K562 (cell line): ENCODE data around the gene GCDH. TPM values are rescaled to one million over a fixed set of nuclear protein-coding genes. Genes with fewer than 3 reads are reported as not detected.

Experiments
- BACH1 ChIP-seq: fragments of 200-800 bp; sonication (Bioruptor generic); IDR thresholded peaks from 2 replicates; pipeline ENCODE4 v1.6.1; 2016; ENCODE audit warnings: missing genetic modification characterization, missing compliant biosample characterization
- CC2D1A ChIP-seq: fragments of 450-650 bp; IDR thresholded peaks from 2 replicates; pipeline ENCODE4 v1.6.1; 2017; ENCODE audit warnings: mild to moderate bottlenecking
- DIDO1 ChIP-seq: fragments of 450-650 bp; IDR thresholded peaks from 2 replicates; pipeline ENCODE4 v1.6.1; 2016; ENCODE audit warnings: low read depth, missing biosample characterization, missing genetic modification characterization
- ETS2 ChIP-seq: IDR thresholded peaks from 2 replicates; pipeline ENCODE4 v1.6.1; 2016; ENCODE audit warnings: borderline replicate concordance, missing genetic modification characterization, mild to moderate bottlenecking, moderate library complexity, missing compliant biosample characterization; ENCODE audit not compliant: poor library complexity, severe bottlenecking
- GATA2 ChIP-seq: sonication (generic); formaldehyde crosslinking; IDR thresholded peaks from 2 replicates; pipeline ENCODE4 v1.4.0; 2020; ENCODE audit warnings: mild to moderate bottlenecking, missing genetic modification reagents
- GTF2A2 ChIP-seq: IDR thresholded peaks from 2 replicates; pipeline ENCODE4 v1.6.1; 2016; ENCODE audit warnings: mild to moderate bottlenecking, missing genetic modification characterization, missing compliant biosample characterization
- MBD2 ChIP-seq: sonication (generic); IDR thresholded peaks from 2 replicates; pipeline ENCODE4 v1.6.1; 2016; ENCODE audit warnings: low read depth, borderline replicate concordance
- NFE2L1 ChIP-seq: fragments of 450-650 bp; IDR thresholded peaks from 2 replicates; pipeline ENCODE4 v1.6.1; 2016; ENCODE audit warnings: missing genetic modification characterization, low read depth, mild to moderate bottlenecking, missing compliant biosample characterization, moderate library complexity, borderline replicate concordance
- NFIC ChIP-seq: fragments of 450-650 bp; IDR thresholded peaks from 2 replicates; pipeline ENCODE4 v1.6.1; 2017; ENCODE audit warnings: mild to moderate bottlenecking, inconsistent platforms
- RCOR1 ChIP-seq, 2 experiments: IDR thresholded peaks; 2 replicates each; pipeline ENCODE4 v1.6.1; 2012; ENCODE audit warnings: low read depth in 2 of 2, low read length in 2 of 2, borderline replicate concordance in 1 of 2, improper control_type of control experiment in 1 of 2
- RFX1 ChIP-seq: fragments of 450-650 bp; IDR thresholded peaks from 2 replicates; pipeline ENCODE4 v1.6.1; 2016; ENCODE audit warnings: mild to moderate bottlenecking, moderate library complexity
- ZBED1 ChIP-seq: IDR thresholded peaks from 2 replicates; pipeline ENCODE4 v1.6.1; 2014
- ZBTB1 ChIP-seq: sonication (generic); formaldehyde crosslinking; IDR thresholded peaks from 2 replicates; pipeline ENCODE4 v1.8.1; 2023; ENCODE audit warnings: missing genetic modification reagents, low read depth, mild to moderate bottlenecking, borderline replicate concordance
- polyA plus RNA-seq, 8 experiments: library from polyadenylated mRNA; depleted of rRNA in 4 of 8; stranded (reverse) in 5 of 8; unstranded in 3 of 8; fragments of >200 nt; fragmentation: Nextera tagmentation in 2 of 8; fragmentation: Illumina TruSeq in 1 of 8; extraction: Ambion mirVana in 2 of 8; extraction: Trizol in 1 of 8; gene quantifications; 2 replicates each; pipeline versions ENCODE4 v1.2.1 to v1.2.3, GENCODE V29; 2011 to 2014; ENCODE audit warnings: inconsistent platforms in 1 of 8, missing spikeins in 1 of 8
- total RNA-seq, 7 experiments: library from RNA; depleted of rRNA in 6 of 7; stranded (reverse); fragments of >200 nt in 6 of 7; fragmentation: Illumina TruSeq in 2 of 7; extraction: Trizol in 2 of 7; gene quantifications; 2 replicates each; pipeline versions ENCODE4 v1.2.1 to v1.2.3, GENCODE V29; 2011 to 2021; ENCODE audit warnings: low replicate concordance in 1 of 7
- TF ChIP-seq, protein P1 (sequence below): sonication (generic); formaldehyde crosslinking; IDR thresholded peaks from 2 replicates; pipeline ENCODE4 v1.9.0; 2022; ENCODE audit warnings: mild to moderate bottlenecking, missing genetic modification reagents
- TF ChIP-seq, protein P2 (sequence below): fragments of 450-650 bp; IDR thresholded peaks from 2 replicates; pipeline ENCODE4 v1.6.1; 2018; ENCODE audit not compliant: partially characterized antibody
- TF ChIP-seq, protein P3 (sequence below): fragments of 450-650 bp; IDR thresholded peaks from 2 replicates; pipeline ENCODE4 v1.6.1; 2016; ENCODE audit warnings: antibody characterized with exemption
- TF ChIP-seq, protein P4 (sequence below): fragments of 450-650 bp; IDR thresholded peaks from 2 replicates; pipeline ENCODE4 v1.7.0; 2016; ENCODE audit warnings: borderline replicate concordance

The GCDH gene
- total and polyA plus RNA-seq, 9 of the 15 experiments (the other 6 are each of a cell fraction or from before 2014, with no cell fraction given), result 2.9 to 50.8 (median 19.1) TPM

DNA sequence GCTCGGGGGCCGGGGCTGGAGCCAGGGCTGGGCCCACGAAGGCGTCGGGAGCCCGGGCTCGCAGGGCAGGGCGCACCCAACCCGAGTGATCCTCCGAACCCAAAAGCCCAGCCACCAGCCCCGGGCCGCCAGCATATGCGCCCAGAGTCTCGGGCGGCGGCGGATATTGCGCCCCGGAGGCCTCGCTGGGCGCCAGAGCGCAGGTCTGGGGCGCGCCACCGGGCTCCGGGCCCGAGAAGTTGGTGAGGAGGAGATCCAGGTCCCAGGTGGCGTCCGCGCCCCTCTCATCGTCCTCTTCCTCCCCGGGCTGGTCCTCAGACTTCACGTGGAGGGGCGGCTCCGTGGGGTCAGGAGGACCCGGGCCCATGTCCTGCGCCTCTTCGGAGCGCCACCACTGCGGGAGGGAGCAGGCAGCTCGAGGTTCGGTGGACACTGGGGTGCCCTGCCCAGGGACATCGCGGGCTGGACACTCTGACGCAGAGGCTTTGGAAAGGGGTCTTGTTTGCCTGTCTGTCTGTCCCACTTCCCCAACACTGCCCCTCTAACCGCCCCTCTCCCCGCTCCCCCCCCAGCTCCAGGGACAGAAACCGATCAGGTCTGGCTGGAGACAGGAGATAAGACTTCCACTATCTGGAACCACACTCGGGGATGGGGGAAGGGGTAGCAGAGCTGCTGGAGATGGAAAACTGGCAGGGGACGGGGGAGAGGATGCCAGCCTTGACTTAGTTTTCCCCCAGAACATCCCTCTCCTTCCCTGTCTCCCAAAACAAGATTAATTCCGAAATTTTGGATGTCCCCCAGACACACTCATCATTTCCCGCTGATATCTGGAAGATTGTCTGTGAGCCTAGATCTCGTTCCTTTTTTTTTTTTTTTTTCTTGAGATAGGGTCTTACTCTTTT, 5.0 kb upstream of the GCDH start (continued):
- no peak for TF ChIP-seq BACH1 (tag)
- TF ChIP-seq GTF2A2 (tag), result no peak
- TF ChIP-seq DIDO1, result no peak
- TF ChIP-seq GATA2, result peak; percentile 84
- peak in 1 of 2 experiments; percentile 52; a peak in 1 of 4 replicates for TF ChIP-seq RCOR1 (IDR thresholded peaks at IDR 0.05; ENCODE audit: borderline replicate concordance in 1 of 2, low read depth in 2 of 2, low read length in 2 of 2)
- peak; percentile 59 for TF ChIP-seq MBD2
- peak; percentile 87 for TF ChIP-seq NFIC
- TF ChIP-seq CC2D1A, result peak; percentile 72; the same call in 1 of the 2 replicates
- TF ChIP-seq, protein P1, sequence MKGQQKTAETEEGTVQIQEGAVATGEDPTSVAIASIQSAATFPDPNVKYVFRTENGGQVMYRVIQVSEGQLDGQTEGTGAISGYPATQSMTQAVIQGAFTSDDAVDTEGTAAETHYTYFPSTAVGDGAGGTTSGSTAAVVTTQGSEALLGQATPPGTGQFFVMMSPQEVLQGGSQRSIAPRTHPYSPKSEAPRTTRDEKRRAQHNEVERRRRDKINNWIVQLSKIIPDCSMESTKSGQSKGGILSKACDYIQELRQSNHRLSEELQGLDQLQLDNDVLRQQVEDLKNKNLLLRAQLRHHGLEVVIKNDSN (CRISPR knock-in tag), result no peak
- TF ChIP-seq ETS2 (tag), result no peak
- TF ChIP-seq NFE2L1 (tag), result no peak
- TF ChIP-seq ZBTB1 (CRISPR knock-in tag), result no peak
- TF ChIP-seq, protein P2, sequence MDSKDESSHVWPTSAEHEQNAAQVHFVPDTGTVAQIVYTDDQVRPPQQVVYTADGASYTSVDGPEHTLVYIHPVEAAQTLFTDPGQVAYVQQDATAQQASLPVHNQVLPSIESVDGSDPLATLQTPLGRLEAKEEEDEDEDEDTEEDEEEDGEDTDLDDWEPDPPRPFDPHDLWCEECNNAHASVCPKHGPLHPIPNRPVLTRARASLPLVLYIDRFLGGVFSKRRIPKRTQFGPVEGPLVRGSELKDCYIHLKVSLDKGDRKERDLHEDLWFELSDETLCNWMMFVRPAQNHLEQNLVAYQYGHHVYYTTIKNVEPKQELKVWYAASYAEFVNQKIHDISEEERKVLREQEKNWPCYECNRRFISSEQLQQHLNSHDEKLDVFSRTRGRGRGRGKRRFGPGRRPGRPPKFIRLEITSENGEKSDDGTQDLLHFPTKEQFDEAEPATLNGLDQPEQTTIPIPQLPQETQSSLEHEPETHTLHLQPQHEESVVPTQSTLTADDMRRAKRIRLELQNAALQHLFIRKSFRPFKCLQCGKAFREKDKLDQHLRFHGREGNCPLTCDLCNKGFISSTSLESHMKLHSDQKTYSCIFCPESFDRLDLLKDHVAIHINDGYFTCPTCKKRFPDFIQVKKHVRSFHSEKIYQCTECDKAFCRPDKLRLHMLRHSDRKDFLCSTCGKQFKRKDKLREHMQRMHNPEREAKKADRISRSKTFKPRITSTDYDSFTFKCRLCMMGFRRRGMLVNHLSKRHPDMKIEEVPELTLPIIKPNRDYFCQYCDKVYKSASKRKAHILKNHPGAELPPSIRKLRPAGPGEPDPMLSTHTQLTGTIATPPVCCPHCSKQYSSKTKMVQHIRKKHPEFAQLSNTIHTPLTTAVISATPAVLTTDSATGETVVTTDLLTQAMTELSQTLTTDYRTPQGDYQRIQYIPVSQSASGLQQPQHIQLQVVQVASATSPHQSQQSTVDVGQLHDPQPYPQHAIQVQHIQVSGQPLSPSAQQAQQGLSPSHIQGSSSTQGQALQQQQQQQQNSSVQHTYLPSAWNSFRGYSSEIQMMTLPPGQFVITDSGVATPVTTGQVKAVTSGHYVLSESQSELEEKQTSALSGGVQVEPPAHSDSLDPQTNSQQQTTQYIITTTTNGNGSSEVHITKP, result peak; percentile 28
- no peak for TF ChIP-seq ZBED1
- TF ChIP-seq, protein P3, sequence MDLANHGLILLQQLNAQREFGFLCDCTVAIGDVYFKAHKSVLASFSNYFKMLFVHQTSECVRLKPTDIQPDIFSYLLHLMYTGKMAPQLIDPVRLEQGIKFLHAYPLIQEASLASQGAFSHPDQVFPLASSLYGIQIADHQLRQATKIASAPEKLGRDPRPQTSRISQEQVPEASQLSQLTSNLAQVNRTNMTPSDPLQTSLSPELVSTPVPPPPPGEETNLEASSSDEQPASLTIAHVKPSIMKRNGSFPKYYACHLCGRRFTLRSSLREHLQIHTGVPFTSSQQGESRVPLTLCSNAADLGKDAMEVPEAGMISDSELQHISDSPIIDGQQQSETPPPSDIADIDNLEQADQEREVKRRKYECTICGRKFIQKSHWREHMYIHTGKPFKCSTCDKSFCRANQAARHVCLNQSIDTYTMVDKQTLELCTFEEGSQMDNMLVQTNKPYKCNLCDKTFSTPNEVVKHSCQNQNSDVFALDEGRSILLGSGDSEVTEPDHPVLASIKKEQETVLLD, result peak; percentile 61; the same call in 1 of the 2 replicates
- TF ChIP-seq RFX1, result no peak
- TF ChIP-seq, protein P4, sequence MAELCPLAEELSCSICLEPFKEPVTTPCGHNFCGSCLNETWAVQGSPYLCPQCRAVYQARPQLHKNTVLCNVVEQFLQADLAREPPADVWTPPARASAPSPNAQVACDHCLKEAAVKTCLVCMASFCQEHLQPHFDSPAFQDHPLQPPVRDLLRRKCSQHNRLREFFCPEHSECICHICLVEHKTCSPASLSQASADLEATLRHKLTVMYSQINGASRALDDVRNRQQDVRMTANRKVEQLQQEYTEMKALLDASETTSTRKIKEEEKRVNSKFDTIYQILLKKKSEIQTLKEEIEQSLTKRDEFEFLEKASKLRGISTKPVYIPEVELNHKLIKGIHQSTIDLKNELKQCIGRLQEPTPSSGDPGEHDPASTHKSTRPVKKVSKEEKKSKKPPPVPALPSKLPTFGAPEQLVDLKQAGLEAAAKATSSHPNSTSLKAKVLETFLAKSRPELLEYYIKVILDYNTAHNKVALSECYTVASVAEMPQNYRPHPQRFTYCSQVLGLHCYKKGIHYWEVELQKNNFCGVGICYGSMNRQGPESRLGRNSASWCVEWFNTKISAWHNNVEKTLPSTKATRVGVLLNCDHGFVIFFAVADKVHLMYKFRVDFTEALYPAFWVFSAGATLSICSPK, result 0 out of 2 replicates have a peak, but pooled peaks have one; percentile 78
